Caco-2 (cell line): ENCODE results near the gene ACOX3. TPM values are rescaled to one million over a fixed set of nuclear protein-coding genes. Genes with fewer than 3 reads are reported as not detected.

Experiments used
- BruUV-seq: library from RNA; stranded (reverse); fragments of 400-500 nt; replicated peaks from 2 replicates; lab custom pipeline; 2021; lab: Mats Ljungman, UMichigan
- CTCF ChIA-PET: fragments of 300-600 bp; sonication (Branson Sonifier 250); formaldehyde crosslinking; loops from one replicate; lab custom pipeline; 2022; ENCODE audit warnings: antibody characterized with exemption; lab: Charles Lee
- POLR2A ChIA-PET: fragments of 300-600 bp; sonication (Branson Sonifier 250); formaldehyde crosslinking; loops from one replicate; lab custom pipeline; 2022; ENCODE audit warnings: antibody characterized with exemption; lab: Charles Lee
- DNase-seq, 2 experiments: peaks; one replicate each; pipeline versions ENCODE4 v3.0.0 to v3.0.0-alpha.2; 2020 to 2022
- H3K27me3 ChIP-seq: replicated peaks from 2 replicates; pipeline ENCODE4 v1.6.0; 2011; ENCODE audit warnings: low read length; ENCODE audit not compliant: control insufficient read depth, insufficient read depth
- H3K36me3 ChIP-seq: 2 replicates; pipeline ENCODE4 v1.5.1; 2011; ENCODE audit warnings: low read length; ENCODE audit not compliant: control insufficient read depth, insufficient read depth
- H3K4me1 ChIP-seq: fragments of 250-450 bp; sonication (Bioruptor Pico); 2 replicates; pipeline ENCODE4 v1.5.1; 2020; ENCODE audit warnings: mild to moderate bottlenecking
- H3K4me3 ChIP-seq: 2 replicates; pipeline ENCODE4 v1.5.1; 2011; ENCODE audit warnings: low read depth, mild to moderate bottlenecking, control low read depth, low read length
- H3K9me3 ChIP-seq: fragments of 250-450 bp; sonication (Bioruptor Pico); 2 replicates; pipeline ENCODE4 v1.5.1; 2020; ENCODE audit warnings: mild to moderate bottlenecking, moderate library complexity
- H3K27ac Mint-ChIP-seq: one replicate; pipeline ENCODE4 v1.8.0; 2022; ENCODE audit warnings: mixed read lengths; ENCODE audit not compliant: unreplicated experiment
- H3K27me3 Mint-ChIP-seq: one replicate; pipeline ENCODE4 v1.8.0; 2022; ENCODE audit warnings: mixed read lengths; ENCODE audit not compliant: insufficient read depth, unreplicated experiment
- H3K36me3 Mint-ChIP-seq: one replicate; pipeline ENCODE4 v1.8.0; 2022; ENCODE audit warnings: mild to moderate bottlenecking, mixed read lengths; ENCODE audit not compliant: insufficient read depth, unreplicated experiment
- H3K4me1 Mint-ChIP-seq: one replicate; pipeline ENCODE4 v1.8.0; 2022; ENCODE audit warnings: low read depth, mixed read lengths; ENCODE audit not compliant: unreplicated experiment
- H3K4me3 Mint-ChIP-seq: one replicate; pipeline ENCODE4 v1.8.0; 2022; ENCODE audit warnings: mild to moderate bottlenecking, moderate library complexity, mixed read lengths; ENCODE audit not compliant: unreplicated experiment
- H3K9me3 Mint-ChIP-seq: one replicate; pipeline ENCODE4 v1.8.0; 2022; ENCODE audit warnings: mixed read lengths; ENCODE audit not compliant: unreplicated experiment
- CTCF ChIP-seq, 2 experiments: fragments of 200-600 bp in 1 of 2; IDR thresholded peaks; 1 replicate in 1 of 2; 2 replicates in 1 of 2; pipeline versions ENCODE4 v1.5.1 to v1.8.0; 2011 to 2022; ENCODE audit warnings: antibody characterized with exemption in 1 of 2, control low read depth in 1 of 2, inconsistent platforms in 1 of 2, low read depth in 1 of 2, low read length in 1 of 2, mild to moderate bottlenecking in 1 of 2, moderate library complexity in 1 of 2; ENCODE audit not compliant: insufficient read depth in 1 of 2, severe bottlenecking in 1 of 2, unreplicated experiment in 1 of 2
- intact Hi-C: fragments of 100-400 bp; cut with micrococcal nuclease; formaldehyde crosslinking; loops from one replicate; pipeline ENCODE4 v1.10.0; 2022; ENCODE audit not compliant: unreplicated experiment
- total RNA-seq: library from RNA; stranded (reverse); gene quantifications from 2 replicates; pipeline ENCODE4 v1.2.3, GENCODE V29; 2022

Gene ACOX3
- total RNA-seq, 1 experiment from 2014 or later = 11.5 TPM

GRCh38 chr4:8404791-8405515 lies 35.6 kb downstream of the ACOX3 start:
- H3K36me3 Mint-ChIP-seq = no peaks in the 10 kb centered on the region
- H3K27me3 ChIP-seq = no peaks in the 10 kb centered on the region
- intact Hi-C loops = no loop called here
- no peaks in the 10 kb centered on the region for H3K4me1 Mint-ChIP-seq
- H3K4me3 ChIP-seq = no peak overlapping the region
- CTCF ChIA-PET = no interaction called here
- POLR2A ChIA-PET = no interaction called here
- H3K36me3 ChIP-seq = no peaks in the 10 kb centered on the region; the same call in 1 of the 2 replicates
- DNase-seq = no peak
- no peaks in the 10 kb centered on the region for H3K4me1 ChIP-seq
- no peaks in the 10 kb centered on the region for H3K27me3 Mint-ChIP-seq
- H3K4me3 Mint-ChIP-seq = no peak overlapping the region
- no peaks in the 10 kb centered on the region for H3K9me3 ChIP-seq
- no peak for TF ChIP-seq CTCF (IDR thresholded peaks at IDR 0.05; ENCODE audit: insufficient read depth in 1 of 2, low read depth in 1 of 2, low read length in 1 of 2, severe bottlenecking in 1 of 2, unreplicated experiment in 1 of 2)
- H3K9me3 Mint-ChIP-seq = no peaks in the 10 kb centered on the region
- no peak overlapping the region for H3K27ac Mint-ChIP-seq
- no TSS peak for BruUV-seq

GRCh38 chr4:8403976-8404375 lies 36.5 kb downstream of the ACOX3 start:
- TF ChIP-seq CTCF (IDR thresholded peaks at IDR 0.05; ENCODE audit: insufficient read depth in 1 of 2, low read depth in 1 of 2, low read length in 1 of 2, severe bottlenecking in 1 of 2, unreplicated experiment in 1 of 2) = no peak
- H3K27me3 ChIP-seq = no peaks in the 10 kb centered on the region
- no peak overlapping the region for H3K4me3 ChIP-seq
- intact Hi-C loops = loop anchor here (1.0 kb wide), 2 partner anchors 162 to 227 kb away; no protein-coding TSS in a partner anchor
- POLR2A ChIA-PET = no interaction called here
- no peaks in the 10 kb centered on the region for H3K36me3 ChIP-seq
- no peaks in the 10 kb centered on the region for H3K4me1 ChIP-seq
- Mint-ChIP-seq H3K4me3 (no peak overlapping the region), H3K27ac (no peak overlapping the region), H3K9me3 (no peaks in the 10 kb centered on the region), H3K4me1 (no peaks in the 10 kb centered on the region), H3K36me3 (no peaks in the 10 kb centered on the region), H3K27me3 (no peaks in the 10 kb centered on the region)
- CTCF ChIA-PET = interaction anchor here (2.5 to 3.1 kb wide), 2 partner anchors 161 to 227 kb away, joined by 16 to 27 read pairs; no protein-coding TSS in a partner anchor
- no TSS peak for BruUV-seq
- H3K9me3 ChIP-seq = no peaks in the 10 kb centered on the region
- no peak for DNase-seq

- peak; percentile 60 to 85 for DNase-seq
- no peak overlapping the region for H3K27ac Mint-ChIP-seq
- intact Hi-C loops = loop anchor here (1.0 kb wide), 2 partner anchors 161 to 226 kb away; no protein-coding TSS in a partner anchor
- H3K36me3 Mint-ChIP-seq = no peaks in the 10 kb centered on the region
- ChIA-PET POLR2A (no interaction called here), CTCF (interaction anchor here (0.6 to 3.1 kb wide), 4 partner anchors 83 to 227 kb away, joined by 3 to 27 read pairs (median 10); no protein-coding TSS in a partner anchor)
- no peak overlapping the region for H3K4me3 Mint-ChIP-seq
- no peaks in the 10 kb centered on the region for H3K4me1 ChIP-seq
- peak; percentile 79 to 87 for TF ChIP-seq CTCF (IDR thresholded peaks at IDR 0.05; ENCODE audit: insufficient read depth in 1 of 2, low read depth in 1 of 2, low read length in 1 of 2, severe bottlenecking in 1 of 2, unreplicated experiment in 1 of 2)
- no peaks in the 10 kb centered on the region for H3K36me3 ChIP-seq
- no peak overlapping the region for H3K4me3 ChIP-seq
- H3K27me3 Mint-ChIP-seq = no peaks in the 10 kb centered on the region
- BruUV-seq = no TSS peak
- no peaks in the 10 kb centered on the region for H3K9me3 ChIP-seq
- H3K4me1 Mint-ChIP-seq = no peaks in the 10 kb centered on the region
- no peaks in the 10 kb centered on the region for H3K27me3 ChIP-seq
- H3K9me3 Mint-ChIP-seq = no peaks in the 10 kb centered on the region
Observed at GRCh38 chr4:8403173-8403753, 37.3 kb downstream of the ACOX3 start.
